ENCODE measurements around the gene CEP78. TPM values are rescaled to one million over a fixed set of nuclear protein-coding genes. Genes with fewer than 3 reads are reported as not detected.
"Not testable (repeated sequence)": the region's sequence is repeated elsewhere in the genome, so short reads cannot be mapped to it uniquely, and the experiment has no call there.

The CEP78 gene
- total and polyA plus RNA-seq, 4 donors, result 3.8 to 14.7 (median 7.3) TPM

DNA sequence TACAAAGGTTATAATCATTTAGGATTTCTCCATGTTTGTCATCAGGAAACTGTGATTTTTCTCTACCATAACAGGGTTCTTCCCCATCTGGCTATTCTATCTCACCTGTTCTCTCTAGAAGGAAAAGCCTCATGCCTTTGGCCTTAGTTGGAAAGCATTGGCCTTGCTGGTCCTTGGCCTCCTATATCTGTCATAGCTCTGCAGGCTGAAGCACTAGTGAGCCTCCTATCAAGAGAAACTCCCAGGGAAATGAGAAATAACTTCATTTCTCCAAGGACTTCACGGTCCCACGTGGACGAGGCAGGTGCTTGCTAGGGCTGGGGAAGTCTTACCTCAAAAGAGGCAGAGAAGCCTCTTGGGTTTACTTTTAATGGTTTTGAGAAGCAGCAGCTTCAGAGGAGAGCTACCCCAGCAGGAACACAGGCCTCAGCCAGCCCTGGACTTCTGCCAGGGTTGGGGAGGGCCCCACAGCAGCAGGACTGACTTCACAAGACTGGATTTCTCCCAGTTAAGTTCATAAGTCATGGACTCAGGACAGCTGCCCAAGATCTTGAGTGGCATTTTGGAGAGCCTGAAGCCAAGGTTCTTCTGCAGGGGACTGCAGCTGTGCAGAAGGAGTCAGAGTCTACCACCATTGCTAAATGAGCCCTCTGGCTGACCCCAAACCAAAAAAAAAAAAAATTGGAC lies 45.2 kb downstream of the CEP78 start:
- WGBS, 2 donors, result 14 to 24% methylated on average over 3 of the region's 3 CpGs
- Histone ChIP-seq H3K36me3 (ENCODE audit: control insufficient read depth in 1 of 2, insufficient read depth in 2 of 2, low read length in 1 of 2) (no peaks in the 10 kb centered on the region), H3K4me1 (ENCODE audit: control insufficient read depth in 1 of 2, insufficient read depth in 2 of 2, low read length in 2 of 2) (no peaks in the 10 kb centered on the region), H3K4me3 (ENCODE audit: low read length in 2 of 2) (no peak overlapping the region), H3K9me3 (ENCODE audit: control insufficient read depth, low read length) (no peaks in the 10 kb centered on the region), H3K27ac (ENCODE audit: low read depth in 1 of 2, low read length in 2 of 2) (no peak overlapping the region), H3K27me3 (ENCODE audit: control insufficient read depth in 1 of 2, insufficient read depth in 2 of 2, low read length in 1 of 2) (no peaks in the 10 kb centered on the region)
- intact Hi-C loops (cut with DNase I), result no loop called here
- ATAC-seq (ENCODE audit: low FRiP score) (peak; percentile 75), DNase-seq (peak in 1 of 2 donors; percentile 79)

DNA sequence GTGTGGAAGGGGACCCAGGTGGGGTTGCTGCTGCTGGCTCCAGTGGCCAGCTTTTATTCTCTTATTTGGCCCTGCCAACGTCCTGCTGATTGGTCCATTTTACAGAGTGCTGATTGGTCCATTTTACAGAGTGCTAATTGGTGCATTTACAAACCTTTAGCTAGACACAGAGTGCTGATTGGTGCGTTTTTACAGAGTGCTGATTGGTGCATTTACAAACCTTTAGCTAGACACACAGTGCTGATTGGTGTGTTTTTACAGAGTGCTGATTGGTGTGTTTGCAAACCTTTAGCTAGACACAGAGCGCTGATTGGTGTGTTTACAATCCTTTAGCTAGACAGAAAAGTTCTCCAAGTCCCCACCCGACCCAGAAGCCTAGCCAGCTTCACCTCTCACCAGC lies 48.3 kb downstream of the CEP78 start:
- H3K36me3 ChIP-seq (ENCODE audit: control insufficient read depth in 1 of 2, insufficient read depth in 2 of 2, low read length in 1 of 2); H3K4me1 ChIP-seq (ENCODE audit: control insufficient read depth in 1 of 2, insufficient read depth in 2 of 2, low read length in 2 of 2); H3K4me3 ChIP-seq (ENCODE audit: low read length in 2 of 2); DNase-seq; intact Hi-C loops (cut with DNase I); H3K27ac ChIP-seq (ENCODE audit: low read depth in 1 of 2, low read length in 2 of 2); ATAC-seq (ENCODE audit: low FRiP score); H3K27me3 ChIP-seq (ENCODE audit: control insufficient read depth in 1 of 2, insufficient read depth in 2 of 2, low read length in 1 of 2); H3K9me3 ChIP-seq (ENCODE audit: control insufficient read depth, low read length): not testable (repeated sequence)
- 93 to 95% methylated on average over 4 of the region's 4 CpGs for WGBS, 2 donors

GRCh38 chr9:78286125-78286524 lies 50.2 kb downstream of the CEP78 start:
- H3K27ac ChIP-seq (ENCODE audit: low read depth in 1 of 2, low read length in 2 of 2), result no peak overlapping the region
- H3K9me3 ChIP-seq (ENCODE audit: control insufficient read depth, low read length), result no peaks in the 10 kb centered on the region
- no peaks in the 10 kb centered on the region for H3K27me3 ChIP-seq (ENCODE audit: control insufficient read depth in 1 of 2, insufficient read depth in 2 of 2, low read length in 1 of 2)
- H3K36me3 ChIP-seq (ENCODE audit: control insufficient read depth in 1 of 2, insufficient read depth in 2 of 2, low read length in 1 of 2), result no peaks in the 10 kb centered on the region
- ATAC-seq (ENCODE audit: low FRiP score), result no peak
- no peaks in the 10 kb centered on the region for H3K4me1 ChIP-seq (ENCODE audit: control insufficient read depth in 1 of 2, insufficient read depth in 2 of 2, low read length in 2 of 2)
- no peak for DNase-seq
- intact Hi-C loops (cut with DNase I), result no loop called here
- no peak overlapping the region for H3K4me3 ChIP-seq (ENCODE audit: low read length in 2 of 2)

DNA sequence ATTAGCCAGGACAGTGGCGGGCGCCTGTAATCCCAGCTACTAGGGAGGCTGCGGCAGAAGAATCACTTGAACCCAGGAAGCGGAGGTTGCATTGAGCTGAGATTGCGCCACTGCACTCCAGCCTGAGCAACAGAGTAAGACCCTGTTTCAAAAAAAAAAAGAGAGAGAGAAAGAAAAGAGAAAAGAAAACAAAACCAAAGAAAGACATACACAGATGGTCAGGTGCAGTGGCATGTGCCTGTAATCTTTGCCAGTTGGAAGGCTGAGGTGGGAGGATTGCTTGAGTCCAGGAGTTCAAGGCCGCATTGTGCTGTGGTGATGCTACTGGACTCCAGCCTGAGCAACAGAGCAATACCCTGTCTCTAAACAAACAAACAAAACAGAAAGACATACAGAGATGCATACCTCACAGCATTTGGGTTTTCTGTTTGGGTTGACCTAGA lies 51.1 kb downstream of the CEP78 start:
- intact Hi-C loops (cut with DNase I), result no loop called here
- H3K27ac ChIP-seq (ENCODE audit: low read depth in 1 of 2, low read length in 2 of 2), result no peak overlapping the region
- WGBS, 2 donors, result 97 to 99% methylated on average over 4 to 6 of the region's 6 CpGs
- DNase-seq, result no peak
- no peaks in the 10 kb centered on the region for H3K36me3 ChIP-seq (ENCODE audit: control insufficient read depth in 1 of 2, insufficient read depth in 2 of 2, low read length in 1 of 2)
- no peaks in the 10 kb centered on the region for H3K4me1 ChIP-seq (ENCODE audit: control insufficient read depth in 1 of 2, insufficient read depth in 2 of 2, low read length in 2 of 2)
- no peak overlapping the region for H3K4me3 ChIP-seq (ENCODE audit: low read length in 2 of 2)
- no peak for ATAC-seq (ENCODE audit: low FRiP score)
- no peaks in the 10 kb centered on the region for H3K9me3 ChIP-seq (ENCODE audit: control insufficient read depth, low read length)
- H3K27me3 ChIP-seq (ENCODE audit: control insufficient read depth in 1 of 2, insufficient read depth in 2 of 2, low read length in 1 of 2), result no peaks in the 10 kb centered on the region

GRCh38 chr9:78288214-78288892 lies 52.5 kb downstream of the CEP78 start:
- no peak overlapping the region for H3K27ac ChIP-seq (ENCODE audit: low read depth in 1 of 2, low read length in 2 of 2)
- no peaks in the 10 kb centered on the region for H3K27me3 ChIP-seq (ENCODE audit: control insufficient read depth in 1 of 2, insufficient read depth in 2 of 2, low read length in 1 of 2)
- intact Hi-C loops (cut with DNase I), result no loop called here
- H3K9me3 ChIP-seq (ENCODE audit: control insufficient read depth, low read length), result no peaks in the 10 kb centered on the region
- ATAC-seq (ENCODE audit: low FRiP score) (no peak), DNase-seq (no peak)
- H3K4me1 ChIP-seq (ENCODE audit: control insufficient read depth in 1 of 2, insufficient read depth in 2 of 2, low read length in 2 of 2), result no peaks in the 10 kb centered on the region
- no peak overlapping the region for H3K4me3 ChIP-seq (ENCODE audit: low read length in 2 of 2)
- WGBS, 2 donors, result 88 to 90% methylated on average over 8 of the region's 8 CpGs
- H3K36me3 ChIP-seq (ENCODE audit: control insufficient read depth in 1 of 2, insufficient read depth in 2 of 2, low read length in 1 of 2), result no peaks in the 10 kb centered on the region

GRCh38 chr9:78289474-78289873 lies 53.6 kb downstream of the CEP78 start:
- no peaks in the 10 kb centered on the region for H3K9me3 ChIP-seq (ENCODE audit: control insufficient read depth, low read length)
- H3K4me3 ChIP-seq (ENCODE audit: low read length in 2 of 2), result no peak overlapping the region
- 97 to 100% methylated on average over 1 of the region's 1 CpG for WGBS, 2 donors
- no peak for ATAC-seq (ENCODE audit: low FRiP score)
- DNase-seq, result no peak
- no peaks in the 10 kb centered on the region for H3K4me1 ChIP-seq (ENCODE audit: control insufficient read depth in 1 of 2, insufficient read depth in 2 of 2, low read length in 2 of 2)
- intact Hi-C loops (cut with DNase I), result no loop called here
- no peaks in the 10 kb centered on the region for H3K36me3 ChIP-seq (ENCODE audit: control insufficient read depth in 1 of 2, insufficient read depth in 2 of 2, low read length in 1 of 2)
- H3K27me3 ChIP-seq (ENCODE audit: control insufficient read depth in 1 of 2, insufficient read depth in 2 of 2, low read length in 1 of 2), result no peaks in the 10 kb centered on the region
- no peak overlapping the region for H3K27ac ChIP-seq (ENCODE audit: low read depth in 1 of 2, low read length in 2 of 2)

DNA sequence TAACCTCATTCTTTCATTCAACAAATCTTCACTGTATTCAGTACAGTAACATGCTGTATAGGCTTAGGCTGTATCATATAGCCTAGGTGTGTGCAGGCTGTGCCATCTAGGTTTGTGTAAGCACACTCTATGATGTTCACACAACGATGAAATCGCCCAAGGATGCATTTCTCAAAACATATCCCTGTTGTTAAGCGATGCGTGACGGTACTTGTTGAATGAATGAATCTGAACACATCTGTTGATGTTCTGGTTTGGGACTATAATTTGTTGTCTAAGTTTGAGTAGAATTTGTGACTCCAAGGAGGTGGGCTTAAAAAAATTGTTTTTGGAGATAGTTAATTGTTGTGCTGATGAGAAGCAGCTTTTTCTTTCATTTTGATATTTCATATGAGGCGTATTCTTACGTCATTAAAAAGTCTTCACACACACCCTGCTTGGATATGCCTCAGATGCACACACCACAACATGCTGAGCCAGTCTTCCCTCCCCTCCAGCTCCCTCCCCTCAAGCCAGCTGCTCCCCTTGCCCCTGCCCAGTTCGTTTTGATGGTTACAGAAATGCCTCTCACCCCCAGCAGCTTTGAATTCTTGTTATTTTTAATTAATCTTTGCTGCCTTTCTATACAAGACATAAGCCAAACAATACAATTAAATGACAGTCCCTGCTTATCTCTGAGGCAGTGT lies 55.5 kb downstream of the CEP78 start:
- no peak overlapping the region for H3K4me3 ChIP-seq (ENCODE audit: low read length in 2 of 2)
- intact Hi-C loops (cut with DNase I), result no loop called here
- ATAC-seq (ENCODE audit: low FRiP score) (no peak), DNase-seq (no peak)
- H3K27me3 ChIP-seq (ENCODE audit: control insufficient read depth in 1 of 2, insufficient read depth in 2 of 2, low read length in 1 of 2), result no peaks in the 10 kb centered on the region
- no peak overlapping the region for H3K27ac ChIP-seq (ENCODE audit: low read depth in 1 of 2, low read length in 2 of 2)
- no peaks in the 10 kb centered on the region for H3K9me3 ChIP-seq (ENCODE audit: control insufficient read depth, low read length)
- H3K36me3 ChIP-seq (ENCODE audit: control insufficient read depth in 1 of 2, insufficient read depth in 2 of 2, low read length in 1 of 2), result no peaks in the 10 kb centered on the region
- H3K4me1 ChIP-seq (ENCODE audit: control insufficient read depth in 1 of 2, insufficient read depth in 2 of 2, low read length in 2 of 2), result no peaks in the 10 kb centered on the region
- 84 to 86% methylated on average over 8 of the region's 8 CpGs for WGBS, 2 donors

- Histone ChIP-seq H3K27ac (ENCODE audit: low read depth in 1 of 2, low read length in 2 of 2) (no peak overlapping the region), H3K4me3 (ENCODE audit: low read length in 2 of 2) (no peak overlapping the region), H3K9me3 (ENCODE audit: control insufficient read depth, low read length) (no peaks in the 10 kb centered on the region), H3K36me3 (ENCODE audit: control insufficient read depth in 1 of 2, insufficient read depth in 2 of 2, low read length in 1 of 2) (no peaks in the 10 kb centered on the region), H3K4me1 (ENCODE audit: control insufficient read depth in 1 of 2, insufficient read depth in 2 of 2, low read length in 2 of 2) (no peaks in the 10 kb centered on the region), H3K27me3 (ENCODE audit: control insufficient read depth in 1 of 2, insufficient read depth in 2 of 2, low read length in 1 of 2) (no peaks in the 10 kb centered on the region)
- DNase-seq (no peak), ATAC-seq (ENCODE audit: low FRiP score) (no peak)
- 14 to 31% methylated on average over 6 of the region's 6 CpGs for WGBS, 2 donors
- intact Hi-C loops (cut with DNase I), result loop anchor here in 1 of 2 donors (1.0 kb wide), 1 partner anchor 49 kb away; no protein-coding TSS in a partner anchor
Measured at GRCh38 chr9:78292026-78292425, 56.2 kb downstream of the CEP78 start.
